HCT116 (cell line): ENCODE measurements around the gene TMEM255A.

Experiments
- EZH2 ChIP-seq: fragments of 200-600 bp; sonication (generic); IDR thresholded peaks from 2 replicates; pipeline ENCODE4 v1.6.1; 2017; ENCODE audit warnings: antibody characterized with exemption, mixed run types
- POLR2A ChIP-seq: IDR thresholded peaks from 2 replicates; pipeline ENCODE4 v1.7.0; 2011; ENCODE audit warnings: borderline replicate concordance; ENCODE audit not compliant: insufficient read depth, insufficient read length; ENCODE audit errors: extremely low read depth
- POLR2AphosphoS5 ChIP-seq: IDR thresholded peaks from 2 replicates; pipeline ENCODE4 v1.6.1; 2011; ENCODE audit warnings: mild to moderate bottlenecking, low read depth, low read length, moderate library complexity
- TF ChIP-seq, protein P1 (sequence below): IDR thresholded peaks from 2 replicates; pipeline ENCODE4 v1.6.1; 2012; ENCODE audit warnings: low read depth
- TF ChIP-seq, protein P2 (sequence below), 3 experiments: fragments of 200-600 bp in 1 of 3; sonication (generic) in 1 of 3; IDR thresholded peaks in 2 of 3; conservative IDR thresholded peaks in 1 of 3; 2 replicates each; pipeline ENCODE4 v1.5.1; 2012 to 2017; ENCODE audit warnings: low read depth in 2 of 3, low read length in 2 of 3, antibody characterized with exemption in 1 of 3, borderline replicate concordance in 1 of 3, control low read depth in 1 of 3, mild to moderate bottlenecking in 1 of 3, mixed read lengths in 1 of 3, mixed run types in 1 of 3, moderate library complexity in 1 of 3; ENCODE audit not compliant: insufficient read depth in 1 of 3

DNA sequence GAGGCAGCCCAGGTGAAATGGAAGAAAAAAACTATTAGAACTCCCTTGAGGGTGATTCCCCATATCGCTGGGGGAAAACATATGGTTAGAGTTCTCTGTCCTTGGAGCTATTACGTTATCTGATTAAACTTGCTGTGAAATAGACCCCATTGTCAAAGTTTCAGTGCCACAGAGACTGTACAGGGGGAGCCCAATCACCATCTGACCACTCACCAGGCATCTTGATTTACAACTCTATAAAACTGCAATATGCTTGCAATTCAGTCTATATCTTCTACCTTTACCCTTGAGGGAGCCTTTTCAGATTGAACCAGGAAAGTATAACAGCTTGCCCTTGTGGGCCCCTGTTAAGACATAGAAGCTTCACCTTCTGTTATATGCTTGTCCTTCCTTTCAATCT lies 18.2 kb downstream of the TMEM255A start:
- TF ChIP-seq, protein P1, sequence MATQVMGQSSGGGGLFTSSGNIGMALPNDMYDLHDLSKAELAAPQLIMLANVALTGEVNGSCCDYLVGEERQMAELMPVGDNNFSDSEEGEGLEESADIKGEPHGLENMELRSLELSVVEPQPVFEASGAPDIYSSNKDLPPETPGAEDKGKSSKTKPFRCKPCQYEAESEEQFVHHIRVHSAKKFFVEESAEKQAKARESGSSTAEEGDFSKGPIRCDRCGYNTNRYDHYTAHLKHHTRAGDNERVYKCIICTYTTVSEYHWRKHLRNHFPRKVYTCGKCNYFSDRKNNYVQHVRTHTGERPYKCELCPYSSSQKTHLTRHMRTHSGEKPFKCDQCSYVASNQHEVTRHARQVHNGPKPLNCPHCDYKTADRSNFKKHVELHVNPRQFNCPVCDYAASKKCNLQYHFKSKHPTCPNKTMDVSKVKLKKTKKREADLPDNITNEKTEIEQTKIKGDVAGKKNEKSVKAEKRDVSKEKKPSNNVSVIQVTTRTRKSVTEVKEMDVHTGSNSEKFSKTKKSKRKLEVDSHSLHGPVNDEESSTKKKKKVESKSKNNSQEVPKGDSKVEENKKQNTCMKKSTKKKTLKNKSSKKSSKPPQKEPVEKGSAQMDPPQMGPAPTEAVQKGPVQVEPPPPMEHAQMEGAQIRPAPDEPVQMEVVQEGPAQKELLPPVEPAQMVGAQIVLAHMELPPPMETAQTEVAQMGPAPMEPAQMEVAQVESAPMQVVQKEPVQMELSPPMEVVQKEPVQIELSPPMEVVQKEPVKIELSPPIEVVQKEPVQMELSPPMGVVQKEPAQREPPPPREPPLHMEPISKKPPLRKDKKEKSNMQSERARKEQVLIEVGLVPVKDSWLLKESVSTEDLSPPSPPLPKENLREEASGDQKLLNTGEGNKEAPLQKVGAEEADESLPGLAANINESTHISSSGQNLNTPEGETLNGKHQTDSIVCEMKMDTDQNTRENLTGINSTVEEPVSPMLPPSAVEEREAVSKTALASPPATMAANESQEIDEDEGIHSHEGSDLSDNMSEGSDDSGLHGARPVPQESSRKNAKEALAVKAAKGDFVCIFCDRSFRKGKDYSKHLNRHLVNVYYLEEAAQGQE = no peak
- TF ChIP-seq EZH2 (no peak), POLR2A (no peak), POLR2AphosphoS5 (no peak)
- TF ChIP-seq, protein P2, sequence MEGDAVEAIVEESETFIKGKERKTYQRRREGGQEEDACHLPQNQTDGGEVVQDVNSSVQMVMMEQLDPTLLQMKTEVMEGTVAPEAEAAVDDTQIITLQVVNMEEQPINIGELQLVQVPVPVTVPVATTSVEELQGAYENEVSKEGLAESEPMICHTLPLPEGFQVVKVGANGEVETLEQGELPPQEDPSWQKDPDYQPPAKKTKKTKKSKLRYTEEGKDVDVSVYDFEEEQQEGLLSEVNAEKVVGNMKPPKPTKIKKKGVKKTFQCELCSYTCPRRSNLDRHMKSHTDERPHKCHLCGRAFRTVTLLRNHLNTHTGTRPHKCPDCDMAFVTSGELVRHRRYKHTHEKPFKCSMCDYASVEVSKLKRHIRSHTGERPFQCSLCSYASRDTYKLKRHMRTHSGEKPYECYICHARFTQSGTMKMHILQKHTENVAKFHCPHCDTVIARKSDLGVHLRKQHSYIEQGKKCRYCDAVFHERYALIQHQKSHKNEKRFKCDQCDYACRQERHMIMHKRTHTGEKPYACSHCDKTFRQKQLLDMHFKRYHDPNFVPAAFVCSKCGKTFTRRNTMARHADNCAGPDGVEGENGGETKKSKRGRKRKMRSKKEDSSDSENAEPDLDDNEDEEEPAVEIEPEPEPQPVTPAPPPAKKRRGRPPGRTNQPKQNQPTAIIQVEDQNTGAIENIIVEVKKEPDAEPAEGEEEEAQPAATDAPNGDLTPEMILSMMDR (IDR thresholded peaks at IDR 0.05 in 2 of 3, conservative IDR thresholded peaks at IDR 0.05 in 1 of 3; ENCODE audit: borderline replicate concordance in 1 of 3, insufficient read depth in 1 of 3, low read depth in 2 of 3, low read length in 2 of 3) = no peak
